GM21825 (cell line): ENCODE results near the gene FOXD3.

ENCODE experiments used
- ATAC-seq: cut with Tn5 transposase; IDR thresholded peaks from one replicate; pipeline ENCODE4 v1.9.1; 2021; ENCODE audit warnings: mild to moderate bottlenecking, moderate library complexity; ENCODE audit not compliant: unreplicated experiment

Gene FOXD3

DNA sequence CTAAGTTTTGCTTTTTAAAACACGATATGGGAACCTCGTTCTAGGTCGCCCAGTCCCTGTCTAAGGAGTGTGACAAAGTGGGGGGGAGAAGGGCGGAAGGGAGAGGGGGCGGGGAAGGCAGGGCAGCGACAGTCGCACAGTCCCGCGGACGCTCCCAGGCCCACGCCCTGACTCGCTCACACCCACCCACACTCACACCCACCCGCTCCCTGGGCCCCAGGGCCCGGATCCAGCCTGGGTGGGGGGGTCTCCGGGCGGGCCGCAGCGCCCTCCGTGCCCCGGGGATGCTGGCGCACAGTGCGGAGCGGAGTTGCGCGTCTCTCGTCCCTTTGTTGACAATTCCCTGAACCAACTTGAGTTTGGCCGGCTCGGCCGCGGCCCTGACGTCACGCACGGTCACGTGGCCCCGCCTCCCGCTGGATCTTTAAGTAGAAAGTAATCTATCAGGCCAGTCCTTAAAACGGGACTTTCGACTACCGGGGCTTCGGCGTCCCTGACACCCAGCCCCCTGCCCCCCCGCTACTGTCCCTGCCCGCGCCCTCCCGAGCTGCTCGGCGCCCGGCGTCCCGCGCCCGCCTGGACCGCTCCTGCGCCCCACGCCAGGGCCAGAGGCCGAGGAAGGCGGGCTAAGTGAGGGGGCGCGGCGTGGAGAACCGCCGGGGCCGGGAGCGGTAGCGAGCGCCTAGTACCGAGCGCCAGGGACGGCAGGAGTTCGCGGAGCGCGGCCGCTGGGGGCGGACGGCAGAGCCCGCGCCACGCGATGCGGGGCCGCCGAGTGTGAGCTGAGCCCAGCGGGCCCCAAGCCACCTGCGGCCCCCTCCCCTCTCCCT, at the start of gene FOXD3:
TSS of gene FOXD3 (plus strand) at position 454 of the 830 bp plus-strand sequence. CDS start 492 bp downstream, outside the sequence.
- ATAC-seq, result peak; percentile 36

DNA sequence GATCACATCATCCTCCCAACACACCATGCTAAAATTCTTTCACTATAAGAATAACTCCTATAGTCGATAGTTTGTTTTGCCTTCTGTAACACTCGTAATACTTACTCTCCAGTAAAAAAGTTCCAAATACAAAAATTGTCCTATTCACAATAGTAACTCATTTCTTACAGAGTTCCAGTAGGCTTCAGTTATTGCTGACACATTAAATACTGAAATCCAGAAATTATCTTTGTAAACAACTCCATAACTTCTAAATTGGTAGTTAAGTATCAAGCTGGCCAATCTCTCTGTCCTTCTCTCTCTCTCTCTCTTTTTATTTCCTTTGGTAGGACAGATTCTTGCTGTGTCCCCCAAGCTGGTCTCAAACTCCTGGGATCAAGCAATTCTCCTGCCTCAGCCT, 49.6 kb upstream of the FOXD3 start:
- ATAC-seq, result no peak

DNA sequence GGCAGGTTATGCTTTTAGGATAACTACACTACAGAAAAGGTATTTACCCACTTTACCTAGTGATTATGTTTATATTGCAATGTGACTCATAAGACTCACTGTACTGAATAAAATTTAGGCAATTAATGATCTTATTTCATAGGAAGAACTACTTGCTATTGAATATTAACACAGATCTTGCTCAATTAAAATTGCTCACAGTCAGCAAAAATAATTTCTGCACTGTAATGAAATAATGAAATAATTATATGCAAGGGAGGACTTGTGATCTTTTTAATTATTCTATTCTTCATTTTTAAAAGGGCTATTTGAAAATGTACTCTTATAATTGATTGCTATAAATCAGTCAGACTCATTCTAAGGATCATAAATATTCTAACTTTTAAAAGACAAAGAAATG, 48.0 kb upstream of the FOXD3 start:
- no peak for ATAC-seq

GRCh38 chr1:63274979-63275378, 47.4 kb upstream of the FOXD3 start:
- no peak for ATAC-seq

GRCh38 chr1:63276624-63277023, 45.7 kb upstream of the FOXD3 start:
- ATAC-seq, result no peak

GRCh38 chr1:63277195-63278192, 44.9 kb upstream of the FOXD3 start:
- ATAC-seq, result no peak

GRCh38 chr1:63281753-63282152, 40.6 kb upstream of the FOXD3 start:
- ATAC-seq, result no peak

- no peak for ATAC-seq
These were observed 33.2 kb upstream of the FOXD3 start for GRCh38 chr1:63289135-63289534.

DNA sequence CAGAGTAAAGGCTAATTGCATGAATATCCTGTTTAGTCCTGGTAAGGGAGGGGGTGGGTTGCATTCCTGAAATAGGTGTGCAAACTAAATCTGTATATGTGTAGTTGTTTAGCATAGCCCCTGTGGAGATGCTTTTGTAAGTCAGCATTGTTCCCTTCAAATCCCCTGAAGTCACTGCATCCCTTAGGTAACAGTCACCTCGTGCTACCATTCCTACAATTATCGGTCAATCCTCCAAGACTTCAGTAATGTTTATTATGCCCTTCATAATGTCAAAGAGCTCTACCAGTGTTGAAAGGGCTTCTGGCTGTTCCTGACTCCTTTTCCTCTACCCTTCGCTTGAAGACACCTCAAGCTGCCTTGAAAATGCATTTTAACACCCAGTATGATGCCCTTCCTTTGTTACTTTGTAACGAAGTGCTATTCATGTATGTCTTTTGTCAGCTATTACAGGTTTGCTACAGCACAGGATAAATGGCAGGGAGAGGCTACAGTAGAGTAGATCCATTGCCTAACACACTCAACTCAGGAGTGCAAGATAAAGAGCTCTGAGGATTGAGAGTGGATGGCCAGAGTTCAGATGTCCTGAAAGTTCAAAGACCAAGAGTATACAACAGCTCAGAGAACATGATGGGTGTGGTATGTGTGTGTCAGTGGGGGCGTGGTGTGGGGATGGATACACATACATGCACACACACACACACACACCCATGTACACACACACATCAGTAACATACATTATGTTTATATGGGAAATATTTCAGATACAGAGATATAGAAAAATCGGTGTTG, 27.4 kb upstream of the FOXD3 start:
- ATAC-seq, result no peak

GRCh38 chr1:63304410-63304809, 18.0 kb upstream of the FOXD3 start:
- ATAC-seq, result no peak

GRCh38 chr1:63305043-63305442, 17.3 kb upstream of the FOXD3 start:
- no peak for ATAC-seq

DNA sequence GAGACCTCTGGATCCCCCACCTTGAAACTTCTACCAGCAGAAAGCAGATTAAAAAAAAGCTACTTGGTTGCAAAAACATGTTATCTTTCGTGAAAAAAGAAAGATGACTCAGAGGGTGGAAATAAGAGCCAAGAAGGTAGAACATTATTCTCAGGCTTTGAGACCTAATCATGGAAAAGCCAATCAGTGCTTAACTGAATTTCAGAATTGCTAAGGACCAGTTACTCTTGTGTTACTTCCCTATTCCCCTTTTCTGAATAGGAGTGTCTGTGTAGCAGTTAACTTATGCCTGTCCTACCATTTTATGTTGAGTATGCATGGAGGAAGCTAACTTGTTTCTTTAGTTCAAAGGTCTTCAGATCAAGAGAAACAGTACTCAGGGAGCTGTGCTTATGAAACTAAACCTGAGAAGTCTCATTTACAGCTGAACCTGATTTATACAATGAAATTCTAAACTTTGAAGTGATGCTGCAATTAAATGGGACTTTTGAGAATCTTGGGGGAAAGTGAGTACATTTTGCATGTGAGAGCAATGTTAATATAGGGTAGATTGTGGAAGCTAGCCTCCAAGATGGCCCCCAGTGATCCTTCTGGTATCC, 15.1 kb upstream of the FOXD3 start:
- ATAC-seq, result no peak

DNA sequence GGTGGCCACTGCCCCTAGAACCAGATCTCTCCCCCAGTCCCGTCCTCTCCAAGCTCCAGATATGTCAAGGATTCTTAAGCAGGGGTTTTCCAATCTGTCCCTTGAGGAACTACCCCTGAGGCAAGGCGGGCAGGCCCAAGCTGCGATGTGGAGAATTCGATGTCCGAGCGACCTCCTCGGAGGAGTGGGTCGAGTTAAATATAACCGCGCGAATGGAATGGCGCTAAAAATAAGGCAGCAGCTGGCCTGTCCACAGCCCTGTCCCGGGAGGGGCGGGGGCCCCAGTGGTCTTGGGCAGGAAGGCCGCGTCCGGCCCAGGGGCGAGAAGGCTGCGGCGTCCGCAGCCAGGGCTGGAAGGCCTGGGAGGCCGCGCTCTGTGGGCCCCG, 5.8 kb upstream of the FOXD3 start:
- no peak for ATAC-seq

- peak; percentile 74 for ATAC-seq
These were observed 5.2 kb upstream of the FOXD3 start for GRCh38 chr1:63316984-63317816.

DNA sequence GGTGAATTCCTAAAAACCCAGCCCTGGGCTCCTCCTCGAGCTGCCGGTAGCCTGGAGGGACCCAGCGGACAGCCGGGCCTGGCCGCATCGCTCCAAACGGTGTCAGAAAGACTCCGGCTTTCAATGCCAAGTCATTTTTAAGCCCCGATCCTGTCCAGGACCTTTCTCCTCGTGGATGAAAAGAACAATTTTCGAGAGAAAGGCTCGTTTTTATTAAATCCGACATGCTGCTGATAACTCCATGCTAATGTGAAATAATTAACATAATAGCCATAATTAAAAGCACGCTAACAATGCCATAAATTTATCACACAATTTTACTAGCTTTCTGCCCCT, 4.6 kb upstream of the FOXD3 start:
- no peak for ATAC-seq

GRCh38 chr1:63318201-63318979, 4.0 kb upstream of the FOXD3 start:
- no peak for ATAC-seq

DNA sequence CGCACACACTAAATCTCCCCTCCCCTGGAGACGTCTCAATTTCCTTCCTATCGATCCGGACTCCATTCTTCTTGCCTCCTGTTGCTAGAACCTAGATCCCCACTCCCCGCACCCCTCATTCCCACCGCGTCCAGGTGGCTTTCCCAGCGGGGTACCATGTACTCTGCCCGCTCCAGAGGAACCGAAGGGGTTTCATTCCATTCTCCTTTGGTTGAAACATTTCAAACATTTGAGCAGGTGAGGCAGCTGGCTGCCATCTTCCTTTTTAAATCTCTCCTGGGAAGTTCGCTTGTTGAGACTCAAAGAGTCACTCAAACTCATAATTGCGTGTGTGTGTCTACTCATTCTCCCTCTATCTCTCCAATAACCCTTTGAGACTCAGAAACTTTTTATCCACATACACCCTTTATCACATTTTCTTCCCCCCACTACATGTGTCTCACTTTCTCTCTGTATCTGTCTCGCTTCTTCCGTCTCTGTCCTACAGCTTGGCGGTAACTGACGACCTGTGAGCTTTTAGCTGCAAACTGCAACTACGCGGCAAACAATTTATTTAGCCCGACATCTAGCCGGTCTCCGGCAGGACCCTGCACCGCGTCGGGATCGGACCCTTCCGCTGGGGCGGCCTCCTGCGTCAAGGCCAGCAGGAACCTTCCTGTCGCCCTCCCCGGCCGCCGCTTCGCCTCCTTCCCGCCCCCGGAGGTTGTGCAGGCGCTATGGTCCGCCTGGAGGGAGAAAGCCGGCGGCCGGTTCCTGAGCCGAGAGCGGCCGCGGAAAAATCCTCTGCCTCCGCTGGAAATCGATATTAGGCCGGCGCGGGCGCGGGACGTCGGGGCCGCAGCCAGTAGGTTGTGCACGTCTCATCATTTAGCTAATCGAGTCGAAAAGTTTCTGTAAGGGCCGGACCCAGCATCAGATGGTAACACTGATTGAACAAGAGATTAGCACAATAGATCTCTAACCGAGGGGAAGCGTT, 3.0 kb upstream of the FOXD3 start:
- ATAC-seq, result no peak
